ENCODE results near the gene NEURL1.
"Not testable (repeated sequence)": the region's sequence is repeated elsewhere in the genome, so short reads cannot be mapped to it uniquely, and the experiment has no call there.

NEURL1 gene

GRCh38 chr10:103589074-103589630 is 95.6 kb downstream of the NEURL1 start:
- no peak for DNase-seq

GRCh38 chr10:103590060-103590459 is 96.6 kb downstream of the NEURL1 start:
- no peak for DNase-seq

GRCh38 chr10:103590744-103591291 is 97.3 kb downstream of the NEURL1 start:
- DNase-seq, result no peak

- peak; percentile 5 to 47 (median 11) for DNase-seq
Measured at GRCh38 chr10:103592186-103593021, 98.9 kb downstream of the NEURL1 start.

GRCh38 chr10:103593022-103593570 is 99.6 kb downstream of the NEURL1 start:
- DNase-seq, result no peak

- DNase-seq, result peak in 1 of 3 experiments; percentile 35
Measured at GRCh38 chr10:103595933-103596726, 102.6 kb downstream of the NEURL1 start.

GRCh38 chr10:103597003-103597402 is 103.5 kb downstream of the NEURL1 start:
- no peak for DNase-seq

DNA sequence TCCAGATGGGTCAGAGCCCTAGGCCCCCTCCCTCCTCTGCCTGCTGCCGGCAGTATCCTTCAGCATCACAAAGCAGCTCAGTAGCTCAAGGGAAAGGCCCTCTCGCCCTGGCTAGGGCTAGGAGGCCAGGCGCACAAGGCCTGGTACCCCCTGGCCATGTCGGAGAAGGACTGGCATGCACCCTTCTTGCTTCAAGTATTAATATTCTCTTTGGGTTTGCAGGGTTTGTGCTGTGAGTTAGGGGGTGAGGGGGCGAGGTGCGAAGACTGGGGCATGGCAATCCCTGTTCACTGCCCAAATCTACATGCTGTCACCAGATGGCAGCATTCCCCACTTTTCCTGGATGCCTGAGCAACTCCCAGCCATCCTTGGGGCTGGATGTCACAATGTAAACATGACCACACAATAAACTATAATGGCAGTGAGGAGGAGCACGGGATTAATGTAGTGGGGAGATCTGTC is 105.2 kb downstream of the NEURL1 start:
- peak; percentile 54 to 84 (median 63) for DNase-seq

GRCh38 chr10:103599211-103599610 is 105.7 kb downstream of the NEURL1 start:
- no peak for DNase-seq

DNA sequence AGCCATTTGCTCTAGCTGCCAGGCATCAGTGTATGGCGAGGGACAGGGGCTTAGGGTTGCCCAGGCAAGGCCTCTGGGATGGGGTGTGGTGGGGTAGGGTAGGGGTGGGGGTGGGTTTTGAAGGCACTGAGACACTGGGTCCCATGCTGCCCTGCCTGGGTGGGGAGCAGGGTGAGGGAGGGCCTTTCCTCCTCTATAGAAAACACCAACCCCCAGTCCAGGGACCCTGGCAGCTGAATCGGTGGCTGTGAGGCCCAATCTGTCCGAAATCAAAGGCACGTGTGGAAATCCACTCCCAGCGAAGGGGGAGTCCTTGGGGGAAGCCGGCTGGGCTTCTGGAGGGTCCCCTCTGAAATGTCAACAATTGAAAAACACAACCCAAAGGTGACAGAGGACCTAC is 106.4 kb downstream of the NEURL1 start:
- no peak for DNase-seq

DNA sequence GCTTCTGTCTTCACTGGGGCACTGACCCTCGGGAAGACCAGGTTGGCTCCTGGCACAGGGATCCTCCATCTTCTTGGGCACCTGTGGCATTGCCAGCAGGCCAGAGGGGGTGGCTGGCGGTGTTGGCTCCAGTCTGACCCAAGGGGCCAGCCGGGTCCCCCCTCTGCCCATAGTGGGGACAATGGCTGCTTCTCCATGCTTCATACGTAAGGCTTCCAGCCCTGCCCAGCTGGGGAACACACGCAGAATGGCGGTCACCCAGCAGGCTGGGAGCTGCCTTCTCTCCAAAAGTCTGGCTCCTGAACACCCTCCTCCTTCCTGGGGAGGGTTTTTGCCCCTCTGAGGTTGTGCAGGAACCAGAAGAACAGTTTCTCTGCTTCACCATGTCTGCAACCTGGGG is 106.8 kb downstream of the NEURL1 start:
- DNase-seq, result no peak

GRCh38 chr10:103600956-103601569 is 107.6 kb downstream of the NEURL1 start:
- no peak for DNase-seq

- no peak for DNase-seq
Measured at GRCh38 chr10:103602028-103602851, 108.7 kb downstream of the NEURL1 start.

DNA sequence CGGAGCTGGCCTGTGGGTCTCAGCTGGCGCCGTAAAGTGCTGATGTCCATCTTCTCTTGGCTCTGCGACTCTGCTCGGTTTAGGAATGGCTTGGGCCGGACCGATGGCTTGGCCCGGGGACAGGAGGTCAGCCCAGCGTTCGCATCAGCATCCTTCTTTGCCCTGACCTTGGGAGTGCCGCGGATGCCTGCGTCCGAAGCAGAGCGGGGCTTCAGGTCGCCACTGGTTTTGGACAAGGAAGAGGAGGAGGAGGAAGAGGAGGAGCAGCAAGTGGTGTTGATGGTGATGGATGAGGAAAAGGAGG is 109.3 kb downstream of the NEURL1 start:
- no peak for DNase-seq

- no peak for DNase-seq
Measured at GRCh38 chr10:103603382-103603781, 109.9 kb downstream of the NEURL1 start.

DNA sequence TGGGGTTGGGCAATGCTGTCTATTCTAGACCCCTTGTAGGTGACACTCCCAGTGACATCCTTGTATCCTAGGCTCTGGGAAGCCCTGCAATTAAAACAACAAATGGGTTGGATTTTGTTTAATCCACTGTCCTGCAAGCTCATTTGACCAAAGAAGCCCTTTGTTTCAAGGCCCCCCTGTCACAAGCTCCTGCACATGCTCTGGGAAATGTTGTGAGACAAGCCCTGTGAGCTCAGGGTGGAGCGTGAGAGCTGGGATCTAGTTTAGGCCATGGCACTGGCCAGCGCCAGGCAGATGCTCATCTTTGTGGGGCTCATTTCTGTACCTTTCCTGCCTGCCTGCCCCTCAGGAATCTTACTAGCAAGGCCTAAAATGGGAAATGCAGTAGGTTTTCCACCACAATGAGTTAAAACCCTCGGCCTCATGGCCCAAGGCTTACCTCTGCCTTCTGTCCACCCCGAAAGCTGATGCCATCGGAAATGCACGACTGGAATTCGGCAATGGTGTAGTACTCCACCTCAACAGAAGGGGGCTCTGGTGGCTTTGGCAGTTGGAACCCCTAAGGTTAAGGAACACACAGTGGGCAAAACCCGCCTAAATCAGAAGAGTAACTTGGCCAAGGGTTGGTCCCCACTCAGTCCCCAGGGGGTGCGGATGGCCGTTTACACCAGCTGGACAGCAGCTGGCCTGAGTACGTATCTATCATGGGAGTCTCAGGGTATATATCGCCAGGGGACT is 112.0 kb downstream of the NEURL1 start:
- DNase-seq, result peak in 1 of 3 experiments; percentile 27

GRCh38 chr10:103606097-103606438 is 112.6 kb downstream of the NEURL1 start:
- not testable (repeated sequence) for DNase-seq

GRCh38 chr10:103607051-103607450 is 113.5 kb downstream of the NEURL1 start:
- DNase-seq, result not testable (repeated sequence)

DNA sequence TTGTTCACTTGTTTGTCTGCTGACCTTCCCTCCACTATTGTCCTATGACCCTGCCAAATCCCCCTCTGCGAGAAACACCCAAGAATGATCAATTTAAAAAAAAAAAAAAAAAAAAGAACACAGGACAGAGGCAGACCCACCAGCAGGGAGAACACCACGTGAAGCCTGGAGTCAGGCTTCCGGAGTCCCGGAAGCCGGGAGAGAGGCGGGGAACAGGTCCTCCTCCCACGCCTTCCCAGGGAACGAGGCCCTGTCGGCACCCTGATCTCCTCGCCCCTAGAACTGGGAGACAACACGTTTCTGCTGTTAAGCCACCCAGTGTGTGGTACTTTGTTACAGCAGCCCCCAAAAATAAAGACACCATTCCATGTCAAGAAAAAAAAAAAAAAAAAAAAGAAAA is 114.6 kb downstream of the NEURL1 start:
- DNase-seq, result not testable (repeated sequence)

- no peak for DNase-seq
Measured at GRCh38 chr10:103609231-103610082, 116.0 kb downstream of the NEURL1 start.
